Measurements from ENCODE around the gene HTR1B.

GRCh38 chr6:77454386-77454785 lies 8.9 kb downstream of the HTR1B start:
- TF ChIP-seq CTCF (IDR thresholded peaks at IDR 0.05; ENCODE audit: low read depth, low read length) (no peak), EZH2phosphoT487 (IDR thresholded peaks at IDR 0.05; ENCODE audit: low read depth) (no peak)
